Breast epithelium (tissue), 4 donors: ENCODE measurements around the gene DISP3. TPM values are rescaled to one million over a fixed set of nuclear protein-coding genes. Genes with fewer than 3 reads are reported as not detected.

Experiments
- DNase-seq, 2 donors: peaks; one replicate each; pipeline ENCODE4 v3.0.0-alpha.2; 2019; ENCODE audit warnings: low spot score in 2 of 2
- H3K27ac ChIP-seq, 2 donors: fragments of 200-600 bp; sonication (generic) in 1 of 2; one replicate each; pipeline ENCODE4 v1.5.1; 2016 to 2019; ENCODE audit warnings: mild to moderate bottlenecking in 1 of 2
- H3K27me3 ChIP-seq, 2 donors: fragments of 200-600 bp; sonication (generic) in 1 of 2; one replicate each; pipeline versions ENCODE4 v1.5.1 to v1.6.0; 2017 to 2019; ENCODE audit warnings: control low read depth in 1 of 2, mild to moderate bottlenecking in 1 of 2
- H3K36me3 ChIP-seq: fragments of 200-600 bp; one replicate; pipeline ENCODE4 v1.5.1; 2019
- H3K4me1 ChIP-seq, 2 donors: fragments of 200-600 bp; sonication (generic); one replicate each; pipeline ENCODE4 v1.5.1; 2016 to 2019; ENCODE audit warnings: control low read depth in 1 of 2
- H3K4me3 ChIP-seq, 3 donors: fragments of 200-600 bp; sonication (generic); 1 replicate in 2 of 3; 2 replicates in 1 of 3; pipeline ENCODE4 v1.5.1; 2016 to 2019; ENCODE audit warnings: mild to moderate bottlenecking in 3 of 3, moderate library complexity in 2 of 3
- H3K9me3 ChIP-seq, 2 donors: fragments of 200-600 bp; sonication (generic) in 1 of 2; one replicate each; pipeline ENCODE4 v1.5.1; 2016 to 2019; ENCODE audit warnings: control low read depth in 1 of 2
- POLR2A ChIP-seq: fragments of 450-650 bp; IDR thresholded peaks from one replicate; pipeline ENCODE4 v1.6.1; 2016; ENCODE audit warnings: antibody characterized with exemption, mild to moderate bottlenecking, moderate library complexity
- POLR2AphosphoS5 ChIP-seq, 3 donors: sonication (generic); formaldehyde crosslinking; IDR thresholded peaks; one replicate each; pipeline ENCODE4 v1.6.1; 2017; ENCODE audit warnings: antibody characterized with exemption in 3 of 3
- intact Hi-C: fragments of 100-400 bp; cut with DNase I; formaldehyde crosslinking; loops from one replicate; pipeline ENCODE4 v1.15.1; 2023; ENCODE audit warnings: low total_unique reads
- total RNA-seq, 3 donors: library from RNA; depleted of rRNA; stranded (reverse); fragments of >200 nt; gene quantifications; one replicate each; pipeline ENCODE4 v1.1.0, GENCODE V29; 2016
- TF ChIP-seq, protein P1 (sequence below), 3 donors: fragments of 450-650 bp; IDR thresholded peaks; one replicate each; pipeline ENCODE4 v1.5.1; 2016 to 2017; ENCODE audit warnings: antibody characterized with exemption in 3 of 3, mild to moderate bottlenecking in 3 of 3, moderate library complexity in 3 of 3

Gene DISP3
- total RNA-seq, 3 donors from 2014 or later = 0.88 TPM; not detected in 2

DNA sequence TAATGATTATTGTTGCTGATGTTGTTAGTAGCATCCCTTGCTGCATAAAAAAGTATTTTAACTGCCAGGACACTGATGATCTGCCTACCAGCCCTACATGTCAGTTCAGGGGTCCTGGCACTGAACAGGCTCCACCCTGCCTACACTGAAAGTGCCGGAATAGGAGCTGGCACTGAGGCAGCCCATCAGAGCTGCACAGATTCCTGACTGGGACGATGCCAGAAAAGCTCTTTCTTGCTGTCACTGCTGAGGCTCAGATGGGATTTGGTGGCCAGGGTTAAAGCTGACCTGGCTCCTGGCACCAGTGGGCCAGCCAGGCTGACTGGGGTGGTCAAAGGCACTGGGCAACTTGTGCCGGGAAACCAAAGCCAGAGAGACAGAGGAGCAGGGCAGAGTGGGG, 6.2 kb upstream of the DISP3 start:
- TF ChIP-seq, protein P1, sequence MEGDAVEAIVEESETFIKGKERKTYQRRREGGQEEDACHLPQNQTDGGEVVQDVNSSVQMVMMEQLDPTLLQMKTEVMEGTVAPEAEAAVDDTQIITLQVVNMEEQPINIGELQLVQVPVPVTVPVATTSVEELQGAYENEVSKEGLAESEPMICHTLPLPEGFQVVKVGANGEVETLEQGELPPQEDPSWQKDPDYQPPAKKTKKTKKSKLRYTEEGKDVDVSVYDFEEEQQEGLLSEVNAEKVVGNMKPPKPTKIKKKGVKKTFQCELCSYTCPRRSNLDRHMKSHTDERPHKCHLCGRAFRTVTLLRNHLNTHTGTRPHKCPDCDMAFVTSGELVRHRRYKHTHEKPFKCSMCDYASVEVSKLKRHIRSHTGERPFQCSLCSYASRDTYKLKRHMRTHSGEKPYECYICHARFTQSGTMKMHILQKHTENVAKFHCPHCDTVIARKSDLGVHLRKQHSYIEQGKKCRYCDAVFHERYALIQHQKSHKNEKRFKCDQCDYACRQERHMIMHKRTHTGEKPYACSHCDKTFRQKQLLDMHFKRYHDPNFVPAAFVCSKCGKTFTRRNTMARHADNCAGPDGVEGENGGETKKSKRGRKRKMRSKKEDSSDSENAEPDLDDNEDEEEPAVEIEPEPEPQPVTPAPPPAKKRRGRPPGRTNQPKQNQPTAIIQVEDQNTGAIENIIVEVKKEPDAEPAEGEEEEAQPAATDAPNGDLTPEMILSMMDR (IDR thresholded peaks at IDR 0.05) = no peak
- TF ChIP-seq POLR2AphosphoS5 (IDR thresholded peaks at IDR 0.05) = no peak
- TF ChIP-seq POLR2A = no peak
- no peaks in the 10 kb centered on the region for H3K36me3 ChIP-seq
- H3K27me3 ChIP-seq = peaks cover 0 to 9% of the 10 kb centered on the region in 2 donors

DNA sequence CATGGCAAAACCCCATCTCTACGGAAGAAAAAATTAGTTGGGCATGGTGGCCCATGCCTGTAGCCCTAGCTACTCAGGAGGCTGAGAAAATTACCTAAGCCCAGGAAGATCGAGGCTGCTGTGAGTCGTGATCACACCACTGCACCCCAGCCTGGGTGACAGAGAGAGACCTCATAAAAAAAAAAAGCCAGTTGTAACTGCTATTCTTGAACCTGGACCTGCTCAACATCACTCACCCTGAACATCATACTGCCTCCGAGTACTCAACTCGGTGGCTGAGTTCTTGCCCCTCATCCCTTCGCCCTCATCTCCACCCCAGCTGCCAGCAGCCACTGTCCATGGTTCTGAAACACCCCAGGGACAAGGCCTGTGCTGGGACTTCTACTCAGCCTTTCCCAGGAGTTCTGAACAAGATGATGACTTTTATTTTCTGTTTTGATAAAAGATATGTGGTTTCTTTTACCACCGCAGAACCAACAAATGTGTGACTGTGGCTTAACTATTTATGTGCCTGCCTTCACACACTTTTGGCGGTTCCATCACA, 5.4 kb upstream of the DISP3 start:
- DNase-seq = no peak
- Histone ChIP-seq H3K4me1 (no peaks in the 10 kb centered on the region), H3K9me3 (no peaks in the 10 kb centered on the region), H3K4me3 (no peak overlapping the region), H3K27me3 (peaks cover under 1 to 17% of the 10 kb centered on the region in 2 donors), H3K36me3 (no peaks in the 10 kb centered on the region), H3K27ac (no peak overlapping the region)
- no peak for TF ChIP-seq POLR2A
- TF ChIP-seq, protein P1 (IDR thresholded peaks at IDR 0.05) = no peak
- TF ChIP-seq POLR2AphosphoS5 (IDR thresholded peaks at IDR 0.05) = no peak
- intact Hi-C loops = no loop called here

More for the DNA sequence above, 6.2 kb upstream of the DISP3 start:
- Histone ChIP-seq H3K27ac (no peak overlapping the region), H3K4me1 (no peaks in the 10 kb centered on the region), H3K4me3 (no peak overlapping the region), H3K9me3 (no peaks in the 10 kb centered on the region)
- no peak for DNase-seq
- intact Hi-C loops = no loop called here

DNA sequence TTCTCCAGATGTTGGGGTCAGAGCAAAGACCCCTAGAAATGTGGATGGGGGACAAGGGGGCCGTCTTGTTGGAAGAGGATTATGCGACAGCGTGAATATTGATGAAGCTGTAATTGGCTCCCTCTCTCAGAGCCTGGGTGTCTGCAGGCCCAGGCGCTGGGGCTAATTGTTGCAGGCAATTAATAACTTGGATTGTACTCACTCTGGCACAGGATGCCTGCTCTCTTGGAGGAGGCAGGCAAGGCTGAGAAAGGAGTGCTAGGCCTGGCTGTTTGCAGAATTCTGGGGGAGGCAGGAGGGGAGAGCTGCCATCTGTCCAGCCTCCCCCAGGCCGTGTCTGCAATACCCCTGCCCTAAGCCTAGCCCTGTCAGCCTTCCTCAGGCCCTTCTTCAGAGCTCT, 4.1 kb upstream of the DISP3 start:
- Histone ChIP-seq H3K27ac (no peak overlapping the region), H3K36me3 (no peaks in the 10 kb centered on the region), H3K27me3 (peaks cover 8 to 28% of the 10 kb centered on the region in 2 donors), H3K4me3 (no peak overlapping the region), H3K9me3 (no peaks in the 10 kb centered on the region), H3K4me1 (peaks cover 0 to 5% of the 10 kb centered on the region in 2 donors)
- intact Hi-C loops = no loop called here
- DNase-seq = no peak
- TF ChIP-seq POLR2AphosphoS5 (IDR thresholded peaks at IDR 0.05) (no peak), POLR2A (no peak)
- TF ChIP-seq, protein P1 (IDR thresholded peaks at IDR 0.05) = no peak

DNA sequence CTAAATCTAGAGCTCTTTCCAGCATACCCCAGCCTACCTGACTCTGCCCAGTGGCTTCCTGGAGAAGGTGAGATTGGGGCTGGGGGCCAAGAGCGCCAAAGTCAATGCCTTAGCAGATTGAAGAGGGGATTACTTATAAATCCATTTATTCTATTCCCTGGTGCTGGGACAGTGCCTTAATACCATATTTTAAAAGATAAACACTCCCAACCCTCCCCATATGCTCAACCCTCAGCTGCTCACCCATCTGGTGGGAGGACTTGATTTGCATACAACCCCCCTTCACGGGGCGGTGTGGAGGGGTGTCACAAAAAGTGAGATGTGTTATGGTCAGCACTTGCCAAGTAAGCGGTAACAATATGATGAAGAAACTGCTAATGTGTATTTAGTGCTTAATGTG, 3.2 kb upstream of the DISP3 start:
- peaks cover 0 to 5% of the 10 kb centered on the region in 2 donors for H3K4me1 ChIP-seq
- no peaks in the 10 kb centered on the region for H3K9me3 ChIP-seq
- H3K27ac ChIP-seq = no peak overlapping the region
- H3K4me3 ChIP-seq = no peak overlapping the region
- TF ChIP-seq, protein P1 (IDR thresholded peaks at IDR 0.05) = no peak
- no peak for TF ChIP-seq POLR2AphosphoS5 (IDR thresholded peaks at IDR 0.05)
- TF ChIP-seq POLR2A = no peak
- no peak for DNase-seq
- peaks cover 12 to 37% of the 10 kb centered on the region in 2 donors for H3K27me3 ChIP-seq
- intact Hi-C loops = no loop called here
- no peaks in the 10 kb centered on the region for H3K36me3 ChIP-seq

DNA sequence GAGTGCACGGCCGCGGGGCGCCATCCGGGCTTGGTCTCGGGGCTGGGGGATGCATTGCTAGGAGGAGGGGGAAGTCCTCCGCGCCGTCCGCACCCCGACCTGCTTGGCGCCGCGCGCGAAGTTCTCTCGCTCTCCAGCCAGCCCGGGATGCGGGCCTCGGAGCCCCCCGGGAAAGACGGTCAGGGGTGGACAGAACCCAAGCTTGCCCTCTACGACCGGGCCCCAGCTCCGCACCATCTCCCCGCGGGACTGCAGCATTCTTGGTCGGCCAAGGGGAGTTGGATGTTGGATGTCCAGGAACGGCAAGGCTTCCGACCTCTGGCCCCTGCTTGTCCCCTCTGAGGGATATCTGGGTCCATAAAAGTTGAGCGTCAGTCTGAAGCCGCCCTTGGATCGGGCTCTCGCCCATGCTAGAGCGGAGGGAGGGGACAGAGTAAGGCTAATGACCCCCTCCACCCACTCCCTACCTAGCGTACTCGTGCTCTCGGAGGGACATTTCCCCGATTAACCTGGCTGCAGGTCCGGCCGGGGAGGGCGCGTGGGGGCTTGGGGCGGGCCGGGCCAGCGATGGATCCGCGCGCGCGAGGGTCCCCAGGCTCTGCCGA, 522 bp downstream of the DISP3 start:
- TF ChIP-seq POLR2AphosphoS5 (IDR thresholded peaks at IDR 0.05) (no peak), POLR2A (no peak)
- TF ChIP-seq, protein P1 (IDR thresholded peaks at IDR 0.05) = no peak
- no peaks in the 10 kb centered on the region for H3K9me3 ChIP-seq
- peaks cover 0 to 5% of the 10 kb centered on the region in 2 donors for H3K4me1 ChIP-seq
- no peaks in the 10 kb centered on the region for H3K36me3 ChIP-seq
- DNase-seq = no peak
- no peak overlapping the region for H3K27ac ChIP-seq
- H3K4me3 ChIP-seq = peak overlapping the region; percentile 41 to 69 (median 52)
- peaks cover 12 to 59% of the 10 kb centered on the region in 2 donors for H3K27me3 ChIP-seq
- intact Hi-C loops = no loop called here
